Fibroblast of lung (primary cell): ENCODE data around the gene NEURL2. TPM values are rescaled to one million over a fixed set of nuclear protein-coding genes. Genes with fewer than 3 reads are reported as not detected.

Experiments
- DNase-seq, 2 donors: peaks; one replicate each; pipeline versions ENCODE4 v3.0.0 to v3.0.0-alpha.2; 2010; ENCODE audit warnings: low read depth in 2 of 2
- H2AFZ ChIP-seq: 2 replicates; pipeline ENCODE4 v1.5.1; 2012; ENCODE audit warnings: low read length, control low read depth, inconsistent platforms
- H3K27ac ChIP-seq: 2 replicates; pipeline ENCODE4 v1.5.1; 2011; ENCODE audit warnings: low read length, control low read depth; ENCODE audit not compliant: insufficient read depth
- H3K27me3 ChIP-seq: 2 replicates; pipeline ENCODE4 v1.5.1; 2011; ENCODE audit warnings: mild to moderate bottlenecking, low read length; ENCODE audit not compliant: control insufficient read depth, insufficient read depth
- H3K36me3 ChIP-seq: 2 replicates; pipeline ENCODE4 v1.5.1; 2011; ENCODE audit warnings: low read length; ENCODE audit not compliant: control insufficient read depth, insufficient read depth
- H3K4me1 ChIP-seq: 2 replicates; pipeline ENCODE4 v1.5.1; 2011; ENCODE audit warnings: low read length; ENCODE audit not compliant: control insufficient read depth, insufficient read depth; ENCODE audit errors: extremely low read depth
- H3K4me2 ChIP-seq: 2 replicates; pipeline ENCODE4 v1.5.1; 2011; ENCODE audit warnings: low read length, control low read depth; ENCODE audit not compliant: insufficient read depth; ENCODE audit errors: extremely low read depth
- H3K4me3 ChIP-seq, 4 experiments: fragments of 200-600 bp in 1 of 4; sonication (generic) in 1 of 4; replicated peaks in 1 of 4; 2 replicates each; pipeline ENCODE4 v1.5.1; 2011 to 2016; ENCODE audit warnings: low read length in 4 of 4, low read depth in 3 of 4, mild to moderate bottlenecking in 3 of 4, control low read depth in 2 of 4, inconsistent platforms in 1 of 4, mixed read lengths in 1 of 4; ENCODE audit not compliant: insufficient read depth in 1 of 4; ENCODE audit errors: control extremely low read depth in 1 of 4
- H3K79me2 ChIP-seq: 2 replicates; pipeline ENCODE4 v1.5.1; 2012; ENCODE audit warnings: mild to moderate bottlenecking, low read length, inconsistent platforms; ENCODE audit not compliant: control insufficient read depth, insufficient read depth
- H3K9ac ChIP-seq: 2 replicates; pipeline ENCODE4 v1.5.1; 2011; ENCODE audit warnings: mild to moderate bottlenecking, low read length, control low read depth; ENCODE audit not compliant: insufficient read depth
- H3K9me3 ChIP-seq: 2 replicates; pipeline ENCODE4 v1.5.1; 2012; ENCODE audit warnings: low read depth, low read length; ENCODE audit not compliant: control insufficient read depth, insufficient read depth
- H4K20me1 ChIP-seq: 2 replicates; pipeline ENCODE4 v1.5.1; 2011; ENCODE audit warnings: low read length; ENCODE audit not compliant: control insufficient read depth, insufficient read depth; ENCODE audit errors: extremely low read depth
- EZH2 ChIP-seq: IDR thresholded peaks from 2 replicates; pipeline ENCODE4 v1.5.1; 2012; ENCODE audit warnings: low read length, control low read depth, mild to moderate bottlenecking; ENCODE audit errors: missing control alignments
- polyA plus RNA-seq, 2 donors: library from polyadenylated mRNA; depleted of rRNA in 1 of 2; stranded (reverse) in 1 of 2; unstranded in 1 of 2; fragments of >200 nt; gene quantifications; 2 replicates each; pipeline ENCODE4 v1.2.1, GENCODE V29; 2011 to 2012; ENCODE audit warnings: missing spikeins in 1 of 2
- total RNA-seq: library from RNA; depleted of rRNA; stranded (reverse); fragments of >200 nt; gene quantifications from 2 replicates; pipeline ENCODE4 v1.2.1, GENCODE V29; 2014
- TF ChIP-seq, protein P1 (sequence below), 2 donors: IDR thresholded peaks in 1 of 2; conservative IDR thresholded peaks in 1 of 2; 1 replicate in 1 of 2; 2 replicates in 1 of 2; pipeline ENCODE4 v1.5.1; 2011 to 2012; ENCODE audit warnings: low read length in 2 of 2, control low read depth in 1 of 2, inconsistent platforms in 1 of 2, low read depth in 1 of 2, mild to moderate bottlenecking in 1 of 2

The NEURL2 gene
- total and polyA plus RNA-seq, 2 donors (not counting 1 experiment from before 2014, with no cell fraction given), result 0.77 to 7.1 TPM

DNA sequence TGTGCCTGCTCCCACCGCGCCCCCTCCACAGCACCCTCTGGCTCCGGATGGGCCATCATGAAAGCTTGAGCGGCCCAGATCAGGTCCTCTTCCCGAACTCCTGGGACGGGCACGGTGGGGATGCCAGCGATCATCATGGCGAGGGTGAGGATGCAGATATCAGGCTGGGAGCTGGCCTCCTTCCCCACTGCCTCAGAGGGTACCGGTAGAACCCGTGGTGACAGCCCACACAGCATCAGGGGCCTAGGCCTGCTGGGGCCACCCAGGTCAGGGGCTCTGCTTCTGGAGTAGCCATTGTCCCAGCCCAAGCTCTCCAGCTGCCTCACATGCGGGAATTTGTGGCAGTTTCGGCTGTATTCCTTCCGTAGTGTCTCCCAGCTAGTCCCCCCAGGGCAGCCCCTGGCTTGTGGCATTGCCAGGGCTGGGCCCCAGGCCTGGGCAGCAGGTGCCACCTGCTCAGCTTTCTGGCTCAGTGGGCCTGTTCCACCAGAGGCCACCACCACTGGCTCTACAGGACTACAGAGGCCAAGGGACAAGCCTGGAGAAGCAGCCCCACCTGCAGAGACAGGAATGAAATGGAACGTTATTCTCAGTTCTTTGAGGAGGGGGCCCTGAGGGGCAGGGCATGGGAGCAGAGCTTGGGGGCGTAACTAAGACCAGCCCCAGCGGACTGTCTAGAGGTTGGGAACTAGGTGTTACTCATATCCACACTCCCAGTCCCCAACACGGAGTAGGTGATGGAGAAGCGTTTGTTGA lies 4.2 kb downstream of the NEURL2 start:
- Histone ChIP-seq H3K27ac (no peak overlapping the region), H3K4me2 (no peak overlapping the region), H3K4me1 (no peaks in the 10 kb centered on the region), H3K36me3 (peaks cover 12% of the 10 kb centered on the region), H3K27me3 (no peaks in the 10 kb centered on the region), H3K9me3 (no peaks in the 10 kb centered on the region), H4K20me1 (no peaks in the 10 kb centered on the region), H2AFZ (no peak overlapping the region), H3K9ac (no peak overlapping the region), H3K79me2 (peaks cover 9% of the 10 kb centered on the region), H3K4me3 (no peak overlapping the region)
- TF ChIP-seq EZH2, result no peak
- TF ChIP-seq, protein P1, sequence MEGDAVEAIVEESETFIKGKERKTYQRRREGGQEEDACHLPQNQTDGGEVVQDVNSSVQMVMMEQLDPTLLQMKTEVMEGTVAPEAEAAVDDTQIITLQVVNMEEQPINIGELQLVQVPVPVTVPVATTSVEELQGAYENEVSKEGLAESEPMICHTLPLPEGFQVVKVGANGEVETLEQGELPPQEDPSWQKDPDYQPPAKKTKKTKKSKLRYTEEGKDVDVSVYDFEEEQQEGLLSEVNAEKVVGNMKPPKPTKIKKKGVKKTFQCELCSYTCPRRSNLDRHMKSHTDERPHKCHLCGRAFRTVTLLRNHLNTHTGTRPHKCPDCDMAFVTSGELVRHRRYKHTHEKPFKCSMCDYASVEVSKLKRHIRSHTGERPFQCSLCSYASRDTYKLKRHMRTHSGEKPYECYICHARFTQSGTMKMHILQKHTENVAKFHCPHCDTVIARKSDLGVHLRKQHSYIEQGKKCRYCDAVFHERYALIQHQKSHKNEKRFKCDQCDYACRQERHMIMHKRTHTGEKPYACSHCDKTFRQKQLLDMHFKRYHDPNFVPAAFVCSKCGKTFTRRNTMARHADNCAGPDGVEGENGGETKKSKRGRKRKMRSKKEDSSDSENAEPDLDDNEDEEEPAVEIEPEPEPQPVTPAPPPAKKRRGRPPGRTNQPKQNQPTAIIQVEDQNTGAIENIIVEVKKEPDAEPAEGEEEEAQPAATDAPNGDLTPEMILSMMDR (conservative IDR thresholded peaks at IDR 0.05 in 1 of 2, IDR thresholded peaks at IDR 0.05 in 1 of 2; ENCODE audit: low read depth in 1 of 2, low read length in 2 of 2), result no peak
- DNase-seq, result no peak

- Histone ChIP-seq H3K4me2 (no peak overlapping the region), H3K79me2 (peaks cover 11% of the 10 kb centered on the region), H3K27ac (no peak overlapping the region), H3K9ac (no peak overlapping the region), H4K20me1 (no peaks in the 10 kb centered on the region), H3K27me3 (no peaks in the 10 kb centered on the region), H2AFZ (no peak overlapping the region), H3K9me3 (no peaks in the 10 kb centered on the region), H3K4me3 (no peak overlapping the region), H3K4me1 (peaks cover 2% of the 10 kb centered on the region), H3K36me3 (peaks cover 12% of the 10 kb centered on the region)
- no peak for DNase-seq
- TF ChIP-seq, protein P1 (conservative IDR thresholded peaks at IDR 0.05 in 1 of 2, IDR thresholded peaks at IDR 0.05 in 1 of 2; ENCODE audit: low read depth in 1 of 2, low read length in 2 of 2), result no peak
- no peak for TF ChIP-seq EZH2
Measured at GRCh38 chr20:45883100-45883469, 7.9 kb downstream of the NEURL2 start.

DNA sequence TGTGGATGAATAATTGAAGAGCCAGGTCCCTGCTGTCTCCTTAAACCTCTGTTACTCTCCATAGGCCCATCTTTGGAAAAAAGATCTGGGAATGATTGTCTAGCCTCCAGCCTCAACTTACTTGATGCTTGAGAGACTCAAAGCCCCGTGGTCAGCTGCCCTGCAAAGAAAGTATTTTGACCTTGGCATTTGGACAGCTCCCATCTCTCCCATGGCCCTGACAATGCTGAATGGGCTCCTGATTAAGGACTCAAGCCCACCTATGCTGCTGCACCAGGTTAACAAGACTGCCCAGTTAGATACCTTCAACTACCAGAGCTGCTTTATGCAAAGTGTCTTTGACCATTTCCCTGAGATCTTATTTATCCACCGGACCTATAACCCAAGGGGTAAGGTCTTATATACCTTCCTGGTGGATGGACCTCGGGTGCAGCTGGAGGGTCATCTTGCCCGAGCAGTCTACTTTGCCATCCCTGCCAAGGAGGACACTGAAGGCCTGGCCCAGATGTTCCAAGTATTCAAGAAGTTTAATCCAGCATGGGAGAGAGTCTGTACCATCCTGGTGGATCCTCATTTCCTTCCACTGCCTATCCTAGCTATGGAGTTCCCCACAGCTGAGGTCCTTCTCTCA lies 8.4 kb downstream of the NEURL2 start:
- Histone ChIP-seq H3K4me2 (no peak overlapping the region), H3K9me3 (no peaks in the 10 kb centered on the region), H3K27ac (no peak overlapping the region), H3K9ac (no peak overlapping the region), H3K4me3 (no peak overlapping the region), H2AFZ (no peak overlapping the region), H3K4me1 (peaks cover 2% of the 10 kb centered on the region), H3K27me3 (no peaks in the 10 kb centered on the region), H4K20me1 (no peaks in the 10 kb centered on the region), H3K79me2 (peaks cover 11% of the 10 kb centered on the region), H3K36me3 (peaks cover 12% of the 10 kb centered on the region)
- TF ChIP-seq, protein P1 (conservative IDR thresholded peaks at IDR 0.05 in 1 of 2, IDR thresholded peaks at IDR 0.05 in 1 of 2; ENCODE audit: low read depth in 1 of 2, low read length in 2 of 2), result no peak
- no peak for TF ChIP-seq EZH2
- DNase-seq, result no peak
